ENCODE data around the gene STMP1. TPM values are rescaled to one million over a fixed set of nuclear protein-coding genes. Genes with fewer than 3 reads are reported as not detected.

STMP1 gene
- polyA plus RNA-seq, 1 of the 3 experiments (the other 2 are of a cell fraction), result 26.0 TPM

DNA sequence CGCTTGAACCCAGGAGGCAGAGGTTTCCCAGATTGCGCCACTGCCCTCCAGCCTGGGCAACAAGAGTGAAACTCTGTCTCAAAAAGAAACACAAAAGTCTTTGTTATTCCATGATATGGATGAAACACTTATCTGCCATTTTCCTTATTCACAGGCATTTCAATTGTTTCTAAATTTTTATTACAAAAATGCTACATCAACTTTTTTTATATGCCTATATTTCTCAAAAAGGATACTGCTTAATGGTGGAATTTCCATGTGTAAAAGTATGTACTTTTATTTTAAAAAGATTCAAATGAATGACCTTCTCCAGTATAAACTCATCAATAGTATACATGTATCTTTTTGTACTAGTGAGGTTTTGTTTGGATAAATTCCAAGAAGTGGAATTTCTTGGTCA, 41.9 kb upstream of the STMP1 start:
- H3K4me1 ChIP-seq (ENCODE audit: control insufficient read depth in 1 of 2, insufficient read depth in 2 of 2, low read depth in 1 of 2, low read length in 1 of 2), result peaks cover 0 to 11% of the 10 kb centered on the region in 2 experiments; a peak in 2 of 4 replicates
- no peaks in the 10 kb centered on the region for H3K9me2 ChIP-seq
- WGBS (ENCODE audit: low lambda C conversion rate), result 100% methylated on average over 2 of the region's 2 CpGs
- TF ChIP-seq SIN3A (IDR thresholded peaks at IDR 0.05; ENCODE audit: borderline replicate concordance, low read depth, low read length), result no peak
- no peak for TF ChIP-seq REST (IDR thresholded peaks at IDR 0.05; ENCODE audit: low read depth, low read length)
- TF ChIP-seq, protein P1, sequence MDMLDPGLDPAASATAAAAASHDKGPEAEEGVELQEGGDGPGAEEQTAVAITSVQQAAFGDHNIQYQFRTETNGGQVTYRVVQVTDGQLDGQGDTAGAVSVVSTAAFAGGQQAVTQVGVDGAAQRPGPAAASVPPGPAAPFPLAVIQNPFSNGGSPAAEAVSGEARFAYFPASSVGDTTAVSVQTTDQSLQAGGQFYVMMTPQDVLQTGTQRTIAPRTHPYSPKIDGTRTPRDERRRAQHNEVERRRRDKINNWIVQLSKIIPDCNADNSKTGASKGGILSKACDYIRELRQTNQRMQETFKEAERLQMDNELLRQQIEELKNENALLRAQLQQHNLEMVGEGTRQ (IDR thresholded peaks at IDR 0.05; ENCODE audit: borderline replicate concordance, low read depth, low read length), result no peak
- no peak for TF ChIP-seq RCOR1 (IDR thresholded peaks at IDR 0.05; ENCODE audit: low read length)
- no peak for TF ChIP-seq YY1 (IDR thresholded peaks at IDR 0.05; ENCODE audit: low read depth)
- no peak for TF ChIP-seq IRF3 (IDR thresholded peaks at IDR 0.05; ENCODE audit: low read depth, low read length)
- no peak for TF ChIP-seq GABPA (IDR thresholded peaks at IDR 0.05; ENCODE audit: low read depth)
- no peak for TF ChIP-seq GATA2 (CRISPR knock-in tag; IDR thresholded peaks at IDR 0.05)
- no peak for TF ChIP-seq SMC3 (IDR thresholded peaks at IDR 0.05; ENCODE audit: low read depth, low read length)
- TF ChIP-seq CTCF (IDR thresholded peaks at IDR 0.05), result no peak
- TF ChIP-seq ELF1 (IDR thresholded peaks at IDR 0.05), result no peak
- no peak for TF ChIP-seq FOXJ3 (CRISPR knock-in tag; IDR thresholded peaks at IDR 0.05)
- TF ChIP-seq RXRA (IDR thresholded peaks at IDR 0.05; ENCODE audit: borderline replicate concordance, low read depth), result no peak
- no peak for TF ChIP-seq MAX (IDR thresholded peaks at IDR 0.05; ENCODE audit: low read depth)
- TF ChIP-seq EZH2phosphoT487 (IDR thresholded peaks at IDR 0.05; ENCODE audit: borderline replicate concordance, low read depth), result no peak
- TF ChIP-seq JUND (IDR thresholded peaks at IDR 0.05), result no peak
- TF ChIP-seq FOSL2 (IDR thresholded peaks at IDR 0.05; ENCODE audit: borderline replicate concordance, low read depth), result no peak
- ChIA-PET CTCF (interaction anchor here (0.5 to 17.2 kb wide), 34 partner anchors 9 to 357 kb away, joined by 3 to 273 read pairs (median 4); no protein-coding TSS in a partner anchor), POLR2A (no interaction called here)
- H3K27me3 ChIP-seq (ENCODE audit: insufficient read depth), result no peaks in the 10 kb centered on the region
- H3K36me3 ChIP-seq (replicated peaks in 1 of 2; ENCODE audit: control insufficient read depth in 1 of 2, insufficient read depth in 2 of 2, low read length in 1 of 2), result peaks cover 70 to 75% of the 10 kb centered on the region in 2 experiments
- peaks cover 16% of the 10 kb centered on the region for H3F3A ChIP-seq (replicated peaks; ENCODE audit: insufficient read depth)
- H3K9ac ChIP-seq, result no peak overlapping the region; the same call in 1 of the 2 replicates
- H3K27ac ChIP-seq (ENCODE audit: low read depth in 2 of 2, low read length in 1 of 2), result peak overlapping the region; percentile 23 to 69; a peak in 3 of 4 replicates
- no peaks in the 10 kb centered on the region for H3K9me3 ChIP-seq
- peak overlapping the region; percentile 22; the same call in 1 of the 2 replicates for H2AFZ ChIP-seq (ENCODE audit: low read depth)
- DNase-seq, result no peak
- H3K4me3 ChIP-seq (ENCODE audit: low read depth in 2 of 2, low read length in 1 of 2), result no peak overlapping the region
- H4K20me1 ChIP-seq (ENCODE audit: insufficient read depth), result no peaks in the 10 kb centered on the region
- H3K79me2 ChIP-seq (ENCODE audit: insufficient read depth), result no peaks in the 10 kb centered on the region
- H3K4me2 ChIP-seq, result no peak overlapping the region
